Renal cortical epithelial cell (primary cell): ENCODE data around the gene RALGAPA2. TPM values are rescaled to one million over a fixed set of nuclear protein-coding genes. Genes with fewer than 3 reads are reported as not detected.

Source experiments
- DNase-seq: peaks from one replicate; pipeline ENCODE4 v3.0.0-alpha.2; 2011; ENCODE audit warnings: low read depth
- total RNA-seq: library from RNA; depleted of rRNA; stranded (reverse); fragments of >200 nt; gene quantifications from 2 replicates; pipeline ENCODE4 v1.2.3, GENCODE V29; 2014

Gene RALGAPA2
- total RNA-seq, 1 donor from 2014 or later = 47.5 TPM

DNA sequence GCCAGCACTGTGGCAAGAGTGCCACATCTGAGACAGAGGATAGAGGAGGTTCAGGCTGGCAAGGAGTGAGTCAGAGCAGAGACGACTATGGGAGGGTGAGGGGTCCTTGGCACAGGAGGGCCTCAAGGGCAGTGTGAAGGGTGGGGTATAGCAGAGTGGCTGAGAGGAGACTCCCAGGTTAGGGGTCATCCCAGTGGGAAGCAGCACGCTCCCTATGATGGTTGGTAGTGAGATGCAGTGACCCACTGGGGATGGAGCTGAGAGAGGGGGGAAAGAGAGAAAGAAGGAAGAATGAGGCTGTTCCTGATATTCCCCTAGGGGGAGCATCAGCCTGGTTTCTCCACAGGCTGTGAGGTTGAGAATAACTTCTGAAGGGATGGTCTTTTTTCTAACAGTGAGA lies 247.2 kb downstream of the RALGAPA2 start:
- DNase-seq = no peak

GRCh38 chr20:20463933-20464374 lies 248.5 kb downstream of the RALGAPA2 start:
- DNase-seq = no peak

GRCh38 chr20:20462185-20462584 lies 250.3 kb downstream of the RALGAPA2 start:
- DNase-seq = no peak

GRCh38 chr20:20461551-20461950 lies 250.9 kb downstream of the RALGAPA2 start:
- no peak for DNase-seq

GRCh38 chr20:20459726-20460125 lies 252.7 kb downstream of the RALGAPA2 start:
- DNase-seq = no peak

DNA sequence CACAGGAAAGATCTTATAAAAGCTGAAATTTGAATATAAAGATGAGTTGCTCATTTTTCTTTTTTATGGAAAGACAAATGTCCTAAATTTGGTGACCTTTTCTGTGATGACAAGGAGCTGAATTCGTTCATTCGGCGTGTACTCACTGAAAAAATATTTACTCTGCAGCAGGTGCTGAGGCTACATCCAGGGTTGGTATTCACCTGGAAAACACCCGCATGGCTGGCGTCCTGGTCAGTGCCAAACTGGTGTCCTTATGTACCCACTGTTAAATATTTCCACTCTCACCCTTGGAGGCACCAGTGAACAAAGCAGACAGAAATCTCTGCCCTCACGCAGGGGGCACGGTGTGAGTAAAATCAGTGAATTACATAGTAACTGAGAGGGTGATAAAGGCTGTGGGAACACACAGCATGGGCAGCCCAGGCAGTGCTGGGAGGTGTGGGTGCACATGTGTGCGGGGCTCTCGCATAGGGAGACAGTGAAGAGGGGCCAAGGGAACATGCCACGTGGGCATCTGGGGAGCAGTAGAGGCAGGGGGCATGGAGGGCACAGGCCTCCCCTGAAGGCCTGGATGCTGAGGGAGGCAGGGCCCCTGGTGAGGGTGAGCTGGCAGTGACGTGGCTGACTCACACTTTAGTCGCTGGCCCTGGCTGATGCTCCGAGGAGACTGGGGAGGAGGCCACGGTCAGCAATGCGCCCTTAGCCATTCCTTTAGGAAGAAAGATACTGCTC lies 254.9 kb downstream of the RALGAPA2 start:
- DNase-seq = no peak

- DNase-seq = no peak
Observed at GRCh38 chr20:20456741-20457140, 255.7 kb downstream of the RALGAPA2 start.

GRCh38 chr20:20455926-20456325 lies 256.5 kb downstream of the RALGAPA2 start:
- no peak for DNase-seq

DNA sequence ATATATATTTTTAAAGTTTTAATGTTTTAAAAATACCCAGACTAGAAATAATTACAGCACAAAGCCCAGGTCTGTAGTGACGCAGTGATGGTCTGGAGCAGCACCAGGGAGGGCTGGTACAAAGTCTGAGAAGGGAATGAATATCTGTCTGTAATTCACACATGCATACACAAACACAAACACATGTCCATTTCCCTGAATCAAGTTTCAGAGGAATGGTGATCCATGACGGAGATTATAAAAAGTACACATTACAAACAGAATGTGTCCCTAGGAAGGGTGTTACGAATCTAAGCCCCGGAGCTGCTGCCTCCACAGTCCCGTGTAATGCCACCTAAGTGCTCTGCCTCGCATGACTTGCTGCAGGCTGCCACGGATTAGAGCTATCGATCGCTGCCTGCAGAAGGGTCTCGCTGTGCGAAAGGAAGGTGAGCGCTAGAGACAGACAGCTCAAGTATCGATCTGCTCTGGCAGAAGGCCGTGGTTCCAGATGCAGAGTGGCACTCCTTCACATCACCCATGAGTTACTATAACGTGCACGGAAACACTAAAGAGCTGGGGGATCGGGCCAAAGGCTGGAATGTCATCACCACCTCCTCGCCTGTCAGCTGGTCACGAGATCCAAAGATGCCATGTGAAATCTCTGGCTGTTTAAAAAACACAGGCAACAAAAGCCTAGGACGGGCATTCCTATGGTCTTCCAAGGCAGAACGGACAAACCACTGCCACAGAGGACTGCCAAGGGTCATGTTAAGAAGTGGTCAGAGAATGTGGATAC lies 257.4 kb downstream of the RALGAPA2 start:
- no peak for DNase-seq

- no peak for DNase-seq
Observed at GRCh38 chr20:20454367-20454766, 258.1 kb downstream of the RALGAPA2 start.

GRCh38 chr20:20452254-20452676 lies 260.2 kb downstream of the RALGAPA2 start:
- DNase-seq = peak; percentile 26

DNA sequence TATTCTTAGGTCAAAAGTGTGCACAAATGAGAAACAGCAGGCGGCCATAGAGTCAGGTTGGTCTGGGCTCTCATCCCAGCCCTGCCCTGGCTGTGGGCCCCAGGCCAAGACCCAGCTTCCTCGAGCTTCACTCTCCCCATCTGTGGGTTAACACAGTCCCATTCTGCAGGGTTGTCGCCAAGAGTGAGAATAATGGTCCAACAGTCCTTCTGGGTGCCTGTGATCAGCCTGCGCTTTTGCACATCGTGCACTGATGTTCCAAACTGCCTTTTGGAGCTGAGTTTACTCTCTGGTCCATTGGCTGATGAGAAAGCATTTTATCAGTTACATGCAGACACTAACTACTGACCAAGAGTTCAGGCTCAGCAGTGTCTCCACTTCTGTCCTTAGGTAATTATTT lies 261.9 kb downstream of the RALGAPA2 start:
- DNase-seq = no peak

DNA sequence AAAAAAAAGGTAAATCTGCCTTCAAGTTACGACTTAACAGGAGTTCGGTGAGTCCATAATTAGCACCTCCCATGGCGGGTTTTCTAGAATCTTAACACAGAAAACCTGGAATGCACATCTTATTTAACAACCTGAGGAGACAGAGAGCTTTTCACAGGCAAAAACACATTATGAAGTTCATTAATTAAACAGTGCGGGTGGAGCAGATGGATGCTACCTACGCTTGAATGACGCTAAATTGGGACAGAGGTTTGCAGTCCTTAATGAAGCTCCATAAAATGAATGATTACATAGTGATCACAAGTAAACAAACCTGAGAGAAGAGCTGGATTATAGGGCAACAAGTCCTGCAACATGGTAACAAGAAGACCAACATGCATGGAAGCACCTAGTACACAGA lies 263.6 kb downstream of the RALGAPA2 start:
- DNase-seq = no peak

DNA sequence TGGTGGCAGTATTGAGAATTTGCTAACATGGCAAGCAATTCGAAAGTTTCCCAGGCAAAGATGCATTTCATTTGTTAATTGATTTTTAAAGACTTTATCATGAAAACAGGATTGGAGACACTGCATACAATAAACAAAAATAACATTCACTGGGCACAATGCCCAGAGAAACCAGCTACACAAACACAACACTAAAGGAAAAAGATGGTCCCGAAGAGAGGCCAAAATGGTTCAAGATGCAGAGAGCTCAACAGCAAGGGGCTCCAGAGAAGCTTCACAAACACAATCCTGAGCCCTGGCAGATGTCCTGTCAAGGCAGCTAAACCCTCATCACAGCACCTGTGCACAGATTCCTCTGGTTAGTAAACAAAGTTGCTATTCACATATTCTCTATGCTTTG lies 265.2 kb downstream of the RALGAPA2 start:
- no peak for DNase-seq

DNA sequence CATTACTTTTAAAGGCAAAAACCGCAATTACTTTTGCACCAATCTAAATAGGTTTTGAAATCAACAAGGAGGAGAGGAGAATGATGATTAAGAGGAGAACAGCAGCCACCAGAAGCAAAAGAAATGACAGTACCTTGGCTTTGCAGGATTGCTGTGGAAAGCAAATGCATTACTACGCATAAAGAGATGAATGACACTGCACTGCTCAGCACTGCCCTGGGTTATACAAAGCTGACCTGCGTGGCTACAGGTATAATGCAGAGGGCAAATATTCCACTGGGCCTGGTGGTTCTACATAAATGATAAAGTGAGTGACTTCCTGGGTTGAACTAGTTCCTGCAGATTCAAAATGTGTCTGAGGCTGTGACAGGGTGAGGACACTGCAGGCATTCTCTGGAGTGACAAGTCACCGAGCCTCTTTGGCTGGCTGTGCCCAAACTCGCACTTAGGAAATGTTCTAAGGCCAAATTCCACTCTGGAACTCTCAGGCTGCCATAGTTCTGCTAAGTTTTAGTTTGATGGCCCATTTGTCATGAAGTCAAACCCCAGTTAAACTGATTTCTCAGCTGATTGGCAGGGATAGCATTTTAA lies 265.9 kb downstream of the RALGAPA2 start:
- no peak for DNase-seq

DNA sequence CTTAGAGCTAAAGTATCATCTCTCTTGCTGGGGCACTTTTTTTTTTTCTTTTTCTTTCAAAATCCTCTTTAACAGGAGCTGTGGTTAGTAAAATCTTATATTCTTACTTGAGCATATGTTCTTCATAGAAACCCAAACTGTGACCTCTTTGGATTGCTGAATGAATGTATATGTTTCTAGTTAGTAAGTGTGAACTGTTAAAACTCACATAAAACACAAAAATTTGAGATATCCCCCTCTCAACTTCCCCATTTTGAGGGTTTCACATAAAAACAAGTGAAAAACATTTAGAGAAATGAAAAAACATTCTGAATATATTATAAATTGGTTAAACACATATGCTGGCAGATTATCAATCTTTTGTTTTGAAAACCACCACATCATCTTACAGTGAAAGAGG lies 266.4 kb downstream of the RALGAPA2 start:
- no peak for DNase-seq

DNA sequence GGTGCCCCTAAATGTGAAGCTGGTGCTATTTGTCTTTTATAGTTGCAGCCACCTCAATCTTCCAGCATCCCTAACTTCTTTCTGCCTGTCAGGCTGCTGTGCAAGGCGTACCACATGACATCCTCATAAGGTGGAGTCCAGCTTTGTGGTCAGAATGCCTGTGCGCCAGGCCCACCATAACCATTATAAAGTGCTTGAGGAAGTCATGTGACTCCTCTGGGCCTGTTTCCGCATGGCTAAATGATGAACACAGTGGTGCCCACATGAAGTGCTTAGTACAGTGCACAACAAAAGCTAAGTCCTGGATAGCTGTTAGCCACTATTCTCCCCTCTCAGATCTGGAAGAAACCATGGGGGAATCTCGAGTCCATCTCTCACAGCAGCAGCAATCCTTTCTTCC lies 268.9 kb downstream of the RALGAPA2 start:
- DNase-seq = no peak

- DNase-seq = no peak
Observed at GRCh38 chr20:20442466-20442865, 270.0 kb downstream of the RALGAPA2 start.

DNA sequence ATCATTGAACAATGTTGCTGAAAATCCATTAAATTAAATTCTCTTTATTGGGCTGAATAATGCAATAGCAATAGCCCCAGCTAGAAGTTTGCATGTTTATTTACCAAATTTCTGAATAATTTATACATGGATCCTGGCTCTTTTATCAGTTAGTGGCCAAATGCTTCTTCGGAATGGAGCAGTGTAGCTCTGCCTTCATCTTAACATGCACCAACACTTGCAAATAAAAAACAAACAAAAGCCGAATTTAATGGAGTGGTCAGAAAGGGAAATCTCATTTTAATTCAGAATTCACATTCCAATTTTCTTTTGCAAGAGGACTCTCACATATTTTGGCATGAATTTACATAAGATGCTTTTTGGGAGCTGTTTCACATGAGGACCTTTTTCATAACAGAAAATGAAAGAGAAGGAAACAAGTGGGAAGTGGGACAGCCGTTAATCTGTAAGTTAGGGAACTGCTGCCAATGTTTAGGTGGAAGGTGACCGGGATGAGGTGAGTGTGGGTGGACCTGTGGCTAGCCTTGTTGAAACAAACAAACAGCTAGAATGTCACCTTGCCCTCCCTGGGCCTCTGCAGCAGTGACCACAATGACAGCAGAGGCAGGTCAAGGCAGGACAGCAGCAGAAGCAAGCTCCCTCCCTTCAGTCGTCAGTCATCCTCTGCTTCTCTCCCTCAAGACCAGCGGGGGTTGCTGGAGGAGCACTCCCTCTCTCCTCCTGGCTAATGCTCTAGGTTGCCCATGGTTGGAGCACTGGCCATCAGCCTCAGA lies 271.4 kb downstream of the RALGAPA2 start:
- peak; percentile 6 for DNase-seq

- DNase-seq = no peak
Observed at GRCh38 chr20:20440481-20440880, 272.0 kb downstream of the RALGAPA2 start.

GRCh38 chr20:20439602-20440190 lies 272.7 kb downstream of the RALGAPA2 start:
- peak; percentile 4 for DNase-seq

GRCh38 chr20:20437314-20437713 lies 275.1 kb downstream of the RALGAPA2 start:
- DNase-seq = no peak
